Endometrium (tissue), 2 donors: ENCODE results near the gene HNF4A.
"Not testable (repeated sequence)": the region's sequence is repeated elsewhere in the genome, so short reads cannot be mapped to it uniquely, and the experiment has no call there.

Source experiments
- FAIRE-seq: peaks from 2 replicates; lab custom pipeline; 2012; peaks lifted over from hg19 to GRCh38; lab: Jason Lieb, UNC
- donor health status: control.
- donor health status: control.

The HNF4A gene

GRCh38 chr20:44355498-44356352 is at the start of gene HNF4A:
Gene HNF4A, plus strand, starts transcription at chr20:44355699. Its CDS starts 106 bp downstream, at chr20:44355805.
- no peak for FAIRE-seq

DNA sequence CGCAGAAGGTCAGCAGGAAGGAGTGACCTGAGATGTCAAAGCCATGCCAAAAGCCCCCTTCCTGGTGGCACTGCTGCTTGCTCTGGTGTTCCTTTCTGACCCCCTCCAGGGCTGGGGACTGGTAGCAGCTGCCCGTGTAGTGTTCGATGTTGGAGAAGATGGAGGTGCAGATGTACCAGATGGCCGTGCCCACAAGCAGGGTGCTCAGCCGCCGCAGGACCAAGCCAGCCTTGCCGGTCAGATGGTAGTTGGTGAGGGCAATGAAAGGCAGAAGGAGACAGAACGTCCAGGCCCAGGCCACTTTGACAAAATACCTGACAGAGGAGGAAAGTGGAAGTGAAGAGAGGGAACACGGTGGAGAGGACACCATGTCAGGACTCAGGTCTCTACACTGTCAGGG is 48.6 kb upstream of the HNF4A start:
- no peak for FAIRE-seq

GRCh38 chr20:44309763-44310663 is 45.5 kb upstream of the HNF4A start:
- FAIRE-seq, result no peak

- no peak for FAIRE-seq
Measured at GRCh38 chr20:44310664-44311639, 44.5 kb upstream of the HNF4A start, which contains the start of gene FITM2. Gene FITM2, minus strand, starts transcription at chr20:44311202. Its CDS starts 54 bp downstream, at chr20:44311148.

- no peak for FAIRE-seq
Measured at GRCh38 chr20:44314870-44315269, 40.6 kb upstream of the HNF4A start.

GRCh38 chr20:44319839-44320422 is 35.6 kb upstream of the HNF4A start:
- FAIRE-seq, result no peak

DNA sequence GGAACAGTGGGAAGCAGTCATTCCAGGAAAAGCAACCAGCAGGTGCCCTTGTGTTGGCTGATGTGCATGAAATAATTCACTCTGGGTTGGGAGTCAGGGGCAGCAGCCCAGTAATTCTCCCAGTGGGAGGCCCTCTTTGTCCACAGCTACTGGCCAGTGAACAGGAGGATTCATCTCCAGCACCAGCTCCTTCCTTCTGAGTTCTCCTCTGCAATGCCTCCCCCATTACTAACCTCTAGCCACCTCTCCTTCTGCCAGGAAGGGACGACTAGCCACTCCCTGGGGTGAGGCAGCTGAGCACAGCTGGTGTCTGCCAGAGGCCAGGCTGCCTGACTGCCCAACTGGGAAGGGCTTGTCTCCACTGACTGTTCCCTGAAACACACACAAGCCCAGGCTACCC is 31.2 kb upstream of the HNF4A start:
- no peak for FAIRE-seq

- no peak for FAIRE-seq
Measured at GRCh38 chr20:44326391-44327159, 28.9 kb upstream of the HNF4A start.

DNA sequence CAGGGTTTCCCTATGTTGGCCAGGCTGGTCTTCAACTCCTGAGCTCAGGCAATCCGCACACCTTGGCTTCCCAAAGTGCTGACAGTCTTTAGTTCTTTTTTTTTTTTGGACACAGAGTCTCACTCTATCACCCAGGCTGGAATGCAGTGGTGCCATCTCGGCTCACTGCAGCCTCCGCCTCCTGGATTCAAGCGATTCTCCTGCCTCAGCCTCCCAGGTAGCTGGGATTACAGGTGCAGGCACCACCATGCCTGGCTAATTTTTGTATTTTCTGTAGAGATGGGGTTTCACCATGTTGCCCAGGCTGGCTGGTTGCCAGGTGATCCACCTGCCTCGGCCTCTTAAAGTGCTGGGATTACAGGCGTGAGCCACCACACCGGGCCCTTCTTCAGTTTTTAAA is 27.8 kb upstream of the HNF4A start:
- FAIRE-seq, result not testable (repeated sequence)

DNA sequence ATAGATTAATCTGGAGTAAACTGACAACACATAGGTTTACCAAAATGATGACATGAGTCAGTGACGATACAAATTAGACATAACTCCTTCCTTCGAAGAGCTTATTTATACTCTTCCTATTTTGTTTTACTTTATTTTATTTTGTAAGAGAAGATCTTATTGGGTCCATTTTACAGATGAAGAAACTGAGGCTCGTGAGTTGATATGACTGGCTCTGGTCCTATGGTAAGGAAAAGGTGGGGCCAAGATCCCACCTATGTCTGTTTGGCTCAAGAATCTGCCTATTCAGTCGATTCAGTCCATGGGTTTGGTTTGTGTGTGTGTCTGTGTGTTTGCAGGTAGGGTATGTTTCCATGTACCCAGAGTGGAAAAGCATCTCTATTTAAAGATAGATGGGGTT is 27.1 kb upstream of the HNF4A start:
- no peak for FAIRE-seq

DNA sequence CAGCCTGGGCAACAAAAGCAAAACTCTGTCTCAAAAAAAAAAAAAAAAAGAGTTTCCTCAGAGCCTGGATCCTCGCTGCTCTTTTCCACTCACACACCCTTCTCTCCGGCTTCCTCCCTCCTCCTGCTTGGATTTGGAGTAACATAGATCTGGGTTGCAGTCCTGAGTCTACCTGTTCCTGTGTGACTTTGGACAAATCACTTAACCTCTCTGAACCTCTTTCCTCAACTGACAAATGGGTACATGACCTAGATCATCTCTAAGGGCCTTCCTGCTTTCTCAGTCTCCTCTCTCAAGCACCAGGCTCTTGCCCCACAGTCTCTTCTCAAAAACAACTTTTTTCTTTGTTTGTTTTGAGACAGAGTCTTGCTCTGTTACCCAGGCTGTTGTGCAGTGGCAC is 24.3 kb upstream of the HNF4A start:
- FAIRE-seq, result no peak

DNA sequence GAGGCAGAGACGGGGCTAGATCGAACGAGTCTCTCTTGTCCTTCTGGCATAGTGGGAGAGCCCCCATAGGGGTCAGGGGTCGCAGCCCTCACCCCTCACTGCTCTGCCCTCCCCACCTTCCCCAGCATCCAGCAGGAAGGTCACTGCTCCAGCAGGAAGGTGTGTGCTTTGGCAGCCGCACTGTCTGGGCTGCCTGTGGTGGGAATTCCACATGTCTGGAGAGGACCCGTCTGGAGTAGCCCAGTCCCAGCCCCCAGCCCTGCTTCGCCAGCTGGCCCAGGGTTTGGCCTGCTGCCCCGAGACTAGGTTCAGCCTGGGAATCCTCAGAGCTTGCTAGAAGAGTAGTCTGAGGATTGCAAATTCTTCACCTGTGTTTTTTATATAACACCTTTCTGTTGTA is 21.2 kb upstream of the HNF4A start:
- FAIRE-seq, result no peak

- FAIRE-seq, result no peak
Measured at GRCh38 chr20:44334709-44335108, 20.8 kb upstream of the HNF4A start.

DNA sequence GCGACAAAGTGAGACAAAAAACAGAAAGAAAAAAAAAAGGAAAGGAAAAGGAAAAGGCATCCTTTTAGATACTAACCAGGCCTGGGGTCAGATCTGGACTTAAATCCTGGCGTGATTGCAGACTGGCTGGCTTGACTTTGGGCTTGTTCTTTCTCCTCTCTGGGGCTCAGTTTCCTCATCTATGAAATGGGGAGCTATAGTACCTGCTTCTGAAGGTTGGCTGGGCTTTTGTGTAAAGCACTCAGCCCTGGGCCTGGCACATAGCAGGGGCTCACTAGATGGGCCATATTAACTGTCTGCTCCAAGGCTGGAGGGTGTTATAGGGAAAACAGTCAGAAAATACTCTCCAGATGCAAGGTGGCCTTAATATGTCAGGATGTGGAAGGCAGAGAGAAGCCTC is 19.8 kb upstream of the HNF4A start:
- no peak for FAIRE-seq

DNA sequence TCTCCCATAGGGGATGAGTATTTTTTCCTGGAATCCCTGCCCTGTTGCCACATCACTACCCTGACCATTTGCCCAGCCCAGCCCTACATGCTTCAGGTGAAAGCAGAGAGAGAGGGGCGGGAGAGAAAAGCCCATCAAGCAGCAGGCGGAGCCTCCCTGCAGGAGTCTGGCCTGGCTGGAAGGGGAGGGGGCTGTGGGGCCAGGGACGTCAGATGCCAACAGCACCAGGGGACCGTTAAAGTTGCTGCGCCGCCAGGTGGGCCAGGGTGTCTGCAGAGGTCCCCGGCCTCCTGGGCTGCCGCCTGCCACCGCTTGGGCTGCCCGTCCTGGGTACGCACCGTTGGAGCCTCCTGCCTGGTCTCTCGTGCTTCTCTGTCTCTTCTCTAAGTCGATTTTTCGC is 19.4 kb upstream of the HNF4A start:
- no peak for FAIRE-seq

- no peak for FAIRE-seq
Measured at GRCh38 chr20:44336725-44337380, 18.6 kb upstream of the HNF4A start, which contains the start of gene R3HDML. Gene R3HDML, plus strand, starts transcription at chr20:44337043. Its CDS starts 115 bp downstream, at chr20:44337158.

DNA sequence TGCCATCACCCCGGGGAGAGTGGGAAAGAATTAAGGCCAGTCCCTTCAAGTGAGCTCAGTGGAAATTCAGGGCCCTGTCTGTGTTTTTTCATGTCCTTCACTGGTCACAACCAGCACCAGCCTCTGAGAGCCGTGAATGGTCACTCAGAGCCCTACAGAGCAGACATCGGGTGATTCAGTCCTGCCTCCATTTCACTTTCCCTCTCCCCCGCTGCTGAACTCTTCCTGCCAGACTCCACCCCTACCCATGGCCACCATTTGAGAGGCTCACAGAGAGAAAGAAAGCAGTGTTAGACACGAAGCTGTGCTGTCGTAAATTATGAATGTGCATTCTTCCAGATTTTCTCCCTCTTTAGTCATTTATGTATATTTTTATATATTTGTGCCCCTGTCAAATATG is 13.3 kb upstream of the HNF4A start:
- no peak for FAIRE-seq

GRCh38 chr20:44343162-44343675 is 12.3 kb upstream of the HNF4A start:
- no peak for FAIRE-seq

- no peak for FAIRE-seq
Measured at GRCh38 chr20:44344723-44345122, 10.8 kb upstream of the HNF4A start.

- FAIRE-seq, result no peak
Measured at GRCh38 chr20:44345147-44345546, 10.4 kb upstream of the HNF4A start.
